HepG2 (cell line): ENCODE results near the gene YPEL4. TPM values are rescaled to one million over a fixed set of nuclear protein-coding genes. Genes with fewer than 3 reads are reported as not detected.

Experiments used
- ATM ChIP-seq: fragments of 450-650 bp; IDR thresholded peaks from 2 replicates; pipeline ENCODE4 v1.7.1; 2017; ENCODE audit warnings: mild to moderate bottlenecking, borderline replicate concordance
- BCL6 ChIP-seq: IDR thresholded peaks from 2 replicates; pipeline ENCODE4 v1.6.1; 2016; ENCODE audit warnings: missing genetic modification reagents, missing compliant biosample characterization
- BHLHE40 ChIP-seq: IDR thresholded peaks from 2 replicates; pipeline ENCODE4 v1.6.1; 2011; ENCODE audit warnings: low read length, improper control_type of control experiment
- CREB1 ChIP-seq, 2 experiments: fragments of 450-650 bp in 1 of 2; IDR thresholded peaks; 2 replicates each; pipeline ENCODE4 v1.6.1; 2016 to 2017; ENCODE audit warnings: control low read depth in 1 of 2, mild to moderate bottlenecking in 1 of 2, missing compliant biosample characterization in 1 of 2, missing genetic modification characterization in 1 of 2
- DPF2 ChIP-seq: sonication (generic); formaldehyde crosslinking; IDR thresholded peaks from 2 replicates; pipeline ENCODE4 v1.4.0; 2020; ENCODE audit warnings: mild to moderate bottlenecking, low read depth, missing genetic modification reagents, borderline replicate concordance
- EEA1 ChIP-seq: sonication (generic); formaldehyde crosslinking; IDR thresholded peaks from 2 replicates; pipeline ENCODE4 v1.5.1; 2020; ENCODE audit warnings: mild to moderate bottlenecking, missing genetic modification reagents, borderline replicate concordance
- FOXP1 ChIP-seq, 2 experiments: fragments of 450-650 bp in 1 of 2; IDR thresholded peaks; 2 replicates each; pipeline ENCODE4 v1.6.1; 2017 to 2018; ENCODE audit warnings: antibody characterized with exemption in 1 of 2
- HOXD1 ChIP-seq: sonication (generic); formaldehyde crosslinking; IDR thresholded peaks from 2 replicates; pipeline ENCODE4 v1.5.0; 2020; ENCODE audit warnings: missing genetic modification reagents
- KLF16 ChIP-seq, 2 experiments: sonication (generic) in 1 of 2; formaldehyde crosslinking in 1 of 2; IDR thresholded peaks; 2 replicates each; pipeline versions ENCODE4 v1.6.1 to v1.8.0; 2016 to 2023; ENCODE audit warnings: missing genetic modification reagents in 2 of 2, missing compliant biosample characterization in 1 of 2
- MAFG ChIP-seq: sonication (generic); formaldehyde crosslinking; IDR thresholded peaks from 2 replicates; pipeline ENCODE4 v1.5.1; 2020; ENCODE audit warnings: mild to moderate bottlenecking, missing genetic modification reagents
- POLR2AphosphoS2 ChIP-seq: IDR thresholded peaks from 2 replicates; pipeline ENCODE4 v1.6.1; 2011; ENCODE audit warnings: low read depth, low read length, improper control_type of control experiment
- RBM22 ChIP-seq: fragments of 200-400 bp; formaldehyde crosslinking; optimal IDR thresholded peaks from 2 replicates; pipeline ENCODE3; 2017; ENCODE audit warnings: mild to moderate bottlenecking, low read length, moderate library complexity
- REPIN1 ChIP-seq: sonication (generic); formaldehyde crosslinking; IDR thresholded peaks from 2 replicates; pipeline ENCODE4 v1.8.0; 2022; ENCODE audit warnings: missing genetic modification reagents, low read depth, mild to moderate bottlenecking, borderline replicate concordance
- SETDB1 ChIP-seq: sonication (generic); formaldehyde crosslinking; IDR thresholded peaks from 2 replicates; pipeline ENCODE4 v1.5.1; 2020; ENCODE audit warnings: missing genetic modification reagents, mild to moderate bottlenecking, borderline replicate concordance
- SRY ChIP-seq: sonication (generic); formaldehyde crosslinking; IDR thresholded peaks from 2 replicates; pipeline ENCODE4 v1.8.0; 2022; ENCODE audit warnings: mild to moderate bottlenecking, missing genetic modification reagents
- TSC22D2 ChIP-seq: sonication (generic); formaldehyde crosslinking; IDR thresholded peaks from 2 replicates; pipeline ENCODE4 v1.5.1; 2020; ENCODE audit warnings: missing genetic modification reagents, mild to moderate bottlenecking, borderline replicate concordance
- ZMYM4 ChIP-seq: sonication (generic); formaldehyde crosslinking; IDR thresholded peaks from 2 replicates; pipeline ENCODE4 v1.8.1; 2023; ENCODE audit warnings: mild to moderate bottlenecking, missing genetic modification reagents
- ZNF296 ChIP-seq: sonication (generic); formaldehyde crosslinking; conservative IDR thresholded peaks from 2 replicates; pipeline ENCODE4 v1.5.0; 2020; ENCODE audit warnings: mild to moderate bottlenecking, missing genetic modification reagents
- ZNF619 ChIP-seq: sonication (generic); formaldehyde crosslinking; IDR thresholded peaks from 2 replicates; pipeline ENCODE4 v1.4.0; 2020; ENCODE audit warnings: mild to moderate bottlenecking, missing genetic modification reagents
- ZNF652 ChIP-seq: IDR thresholded peaks from 2 replicates; pipeline ENCODE4 v1.6.1; 2016; ENCODE audit warnings: low read depth, borderline replicate concordance
- ZNF850 ChIP-seq: sonication (generic); formaldehyde crosslinking; conservative IDR thresholded peaks from 2 replicates; pipeline ENCODE4 v1.9.0; 2021; ENCODE audit warnings: mild to moderate bottlenecking, missing genetic modification reagents
- polyA plus RNA-seq, 8 experiments: library from polyadenylated mRNA; depleted of rRNA in 3 of 8; stranded (reverse) in 7 of 8; unstranded in 1 of 8; fragments of >200 nt; fragmentation: Illumina TruSeq in 4 of 8; extraction: Trizol in 4 of 8; gene quantifications; 2 replicates each; pipeline versions ENCODE4 v1.2.1 to v1.2.3, GENCODE V29; 2011 to 2016; ENCODE audit warnings: low read depth in 4 of 8, missing spikeins in 1 of 8, mixed read lengths in 1 of 8; ENCODE audit not compliant: insufficient read depth in 1 of 8
- total RNA-seq, 5 experiments: library from RNA; depleted of rRNA; stranded (reverse); fragments of >200 nt; fragmentation: Illumina TruSeq; extraction: Trizol; gene quantifications; 2 replicates each; pipeline ENCODE4 v1.2.3, GENCODE V29; 2016; ENCODE audit warnings: low read depth in 1 of 5
- TF ChIP-seq, protein P1 (sequence below): sonication (generic); formaldehyde crosslinking; IDR thresholded peaks from 2 replicates; pipeline ENCODE4 v1.8.0; 2023; ENCODE audit warnings: mild to moderate bottlenecking, missing genetic modification reagents
- TF ChIP-seq, protein P2 (sequence below): sonication (generic); formaldehyde crosslinking; IDR thresholded peaks from 2 replicates; pipeline ENCODE4 v1.4.0; 2020; ENCODE audit warnings: missing genetic modification reagents

Gene YPEL4
- total and polyA plus RNA-seq, 2 of the 13 experiments (the other 11 are each of a cell fraction or from before 2014, with no cell fraction given): 0.04 TPM; not detected in 1

DNA sequence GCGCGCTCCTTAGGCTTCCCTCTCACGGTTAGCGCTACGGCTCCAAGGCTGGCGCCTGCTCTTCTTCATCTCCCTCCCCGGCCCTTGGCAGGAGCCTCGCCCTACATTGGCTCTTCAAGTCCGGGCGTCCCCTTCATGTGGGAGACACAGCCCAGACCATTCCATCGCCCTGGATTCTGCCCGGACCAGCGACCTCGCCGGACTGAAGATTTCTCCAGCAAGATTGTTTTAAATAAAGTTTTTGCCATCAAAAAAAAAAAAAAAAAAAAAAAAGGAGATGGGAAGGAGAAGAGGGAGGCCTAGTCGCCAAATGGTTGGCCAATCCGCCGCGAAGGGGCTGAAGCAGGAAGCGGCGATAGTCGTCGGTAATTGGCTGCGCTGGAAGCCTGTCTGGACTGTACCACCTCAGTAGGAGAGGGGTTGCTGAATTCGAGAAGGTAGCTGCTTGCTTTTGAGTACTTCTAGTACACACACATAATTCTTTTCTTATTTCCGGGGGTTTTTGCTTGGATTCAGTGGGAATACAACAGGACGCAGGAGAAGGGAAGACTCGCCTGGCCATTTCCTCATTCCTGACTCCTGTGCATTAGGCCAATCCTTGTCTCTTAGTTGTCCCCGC lies 17.5 kb upstream of the YPEL4 start (continued):
- no peak for TF ChIP-seq TSC22D2 (CRISPR knock-in tag)
- no peak for TF ChIP-seq ZNF850 (CRISPR knock-in tag)
- TF ChIP-seq SETDB1 (CRISPR knock-in tag): no peak
- TF ChIP-seq SRY (CRISPR knock-in tag): no peak
- no peak for TF ChIP-seq DPF2 (CRISPR knock-in tag)
- TF ChIP-seq MAFG: no peak
- TF ChIP-seq EEA1: no peak
- TF ChIP-seq, protein P1, sequence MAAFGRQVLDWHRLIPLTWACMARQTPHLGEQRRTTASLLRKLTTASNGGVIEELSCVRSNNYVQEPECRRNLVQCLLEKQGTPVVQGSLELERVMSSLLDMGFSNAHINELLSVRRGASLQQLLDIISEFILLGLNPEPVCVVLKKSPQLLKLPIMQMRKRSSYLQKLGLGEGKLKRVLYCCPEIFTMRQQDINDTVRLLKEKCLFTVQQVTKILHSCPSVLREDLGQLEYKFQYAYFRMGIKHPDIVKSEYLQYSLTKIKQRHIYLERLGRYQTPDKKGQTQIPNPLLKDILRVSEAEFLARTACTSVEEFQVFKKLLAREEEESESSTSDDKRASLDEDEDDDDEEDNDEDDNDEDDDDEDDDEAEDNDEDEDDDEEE (CRISPR knock-in tag): no peak
- no peak for TF ChIP-seq ZMYM4 (CRISPR knock-in tag)
- TF ChIP-seq, protein P2, sequence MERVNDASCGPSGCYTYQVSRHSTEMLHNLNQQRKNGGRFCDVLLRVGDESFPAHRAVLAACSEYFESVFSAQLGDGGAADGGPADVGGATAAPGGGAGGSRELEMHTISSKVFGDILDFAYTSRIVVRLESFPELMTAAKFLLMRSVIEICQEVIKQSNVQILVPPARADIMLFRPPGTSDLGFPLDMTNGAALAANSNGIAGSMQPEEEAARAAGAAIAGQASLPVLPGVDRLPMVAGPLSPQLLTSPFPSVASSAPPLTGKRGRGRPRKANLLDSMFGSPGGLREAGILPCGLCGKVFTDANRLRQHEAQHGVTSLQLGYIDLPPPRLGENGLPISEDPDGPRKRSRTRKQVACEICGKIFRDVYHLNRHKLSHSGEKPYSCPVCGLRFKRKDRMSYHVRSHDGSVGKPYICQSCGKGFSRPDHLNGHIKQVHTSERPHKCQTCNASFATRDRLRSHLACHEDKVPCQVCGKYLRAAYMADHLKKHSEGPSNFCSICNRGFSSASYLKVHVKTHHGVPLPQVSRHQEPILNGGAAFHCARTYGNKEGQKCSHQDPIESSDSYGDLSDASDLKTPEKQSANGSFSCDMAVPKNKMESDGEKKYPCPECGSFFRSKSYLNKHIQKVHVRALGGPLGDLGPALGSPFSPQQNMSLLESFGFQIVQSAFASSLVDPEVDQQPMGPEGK (CRISPR knock-in tag): no peak
- TF ChIP-seq KLF16 (CRISPR knock-in tag; IDR thresholded peaks at IDR 0.05): no peak
- TF ChIP-seq HOXD1 (CRISPR knock-in tag): 0 out of 2 replicates have a peak, but pooled peaks have one; percentile 34
- TF ChIP-seq CREB1 (IDR thresholded peaks at IDR 0.05): no peak
- TF ChIP-seq CREB1 (CRISPR knock-in tag; IDR thresholded peaks at IDR 0.05): peak; percentile 86
- no peak for TF ChIP-seq RBM22
- TF ChIP-seq REPIN1: no peak
- TF ChIP-seq ZNF652 (CRISPR knock-in tag): no peak
- TF ChIP-seq FOXP1 (IDR thresholded peaks at IDR 0.05): no peak
- TF ChIP-seq FOXP1 (CRISPR knock-in tag; IDR thresholded peaks at IDR 0.05): no peak
- TF ChIP-seq ZNF296 (CRISPR knock-in tag): no peak
- TF ChIP-seq ATM: no peak
- TF ChIP-seq ZNF619 (CRISPR knock-in tag): no peak
- TF ChIP-seq POLR2AphosphoS2: no peak
- peak; percentile 88 for TF ChIP-seq BHLHE40
- TF ChIP-seq BCL6 (CRISPR knock-in tag): no peak; the same call in 1 of the 2 replicates
